Measurements from ENCODE around the gene ZC3H4.
"Not testable (repeated sequence)": the region's sequence is repeated elsewhere in the genome, so short reads cannot be mapped to it uniquely, and the experiment has no call there.

ZC3H4 gene

DNA sequence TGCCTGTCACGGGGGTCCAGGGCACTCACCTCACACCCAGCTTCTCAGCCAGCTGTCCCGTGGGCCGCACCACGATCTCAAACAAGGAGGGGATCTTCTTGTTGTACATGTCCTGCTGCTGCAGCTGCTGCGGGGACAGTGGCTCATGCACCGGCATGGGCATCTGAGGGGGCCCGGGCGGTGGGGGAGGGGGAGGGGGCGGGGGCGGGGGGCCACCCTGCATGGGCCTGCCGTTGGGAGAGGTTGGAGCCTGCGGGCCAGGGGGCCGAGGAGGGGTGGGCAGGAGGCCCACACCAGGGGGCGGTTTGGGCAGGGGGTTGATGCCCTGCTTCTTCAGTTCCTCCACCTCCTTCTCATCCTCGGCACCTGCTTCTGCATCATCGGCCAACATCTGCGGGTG lies 41.3 kb downstream of the ZC3H4 start:
- TF ChIP-seq POLR2A (IDR thresholded peaks at IDR 0.05; ENCODE audit: low read length) (no peak), GATA1 (IDR thresholded peaks at IDR 0.05; ENCODE audit: low read depth, low read length) (no peak)
- DNase-seq: no peak

GRCh38 chr19:47071731-47072130 lies 41.8 kb downstream of the ZC3H4 start:
- no peak for TF ChIP-seq POLR2A (IDR thresholded peaks at IDR 0.05; ENCODE audit: low read length)
- TF ChIP-seq GATA1 (IDR thresholded peaks at IDR 0.05; ENCODE audit: low read depth, low read length): no peak
- DNase-seq: no peak

- no peak for DNase-seq
- TF ChIP-seq POLR2A (IDR thresholded peaks at IDR 0.05; ENCODE audit: low read length): no peak
- TF ChIP-seq GATA1 (IDR thresholded peaks at IDR 0.05; ENCODE audit: low read depth, low read length): no peak
These were observed 42.8 kb downstream of the ZC3H4 start for GRCh38 chr19:47070756-47071155.

DNA sequence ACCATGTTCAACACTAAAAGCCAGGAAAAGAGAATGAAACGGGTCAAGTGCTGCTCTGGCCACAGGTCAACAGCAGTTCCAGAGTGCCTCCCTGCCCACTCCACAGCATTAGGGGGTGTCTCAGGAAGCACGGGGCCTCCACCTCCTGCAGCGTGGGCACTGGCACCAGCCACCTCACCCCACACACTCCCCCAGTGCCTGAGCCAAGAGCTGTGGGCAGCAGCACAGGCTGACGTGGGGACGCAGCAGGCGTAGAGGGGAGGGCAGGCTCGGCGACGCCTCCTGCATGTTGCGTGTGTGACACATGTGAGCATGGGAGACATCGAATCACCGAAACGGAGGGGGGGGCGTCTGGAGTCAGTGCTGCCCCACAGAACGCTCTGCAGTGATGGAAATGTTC lies 43.8 kb downstream of the ZC3H4 start:
- no peak for DNase-seq
- TF ChIP-seq POLR2A (IDR thresholded peaks at IDR 0.05; ENCODE audit: low read length): no peak
- no peak for TF ChIP-seq GATA1 (IDR thresholded peaks at IDR 0.05; ENCODE audit: low read depth, low read length)

- no peak for DNase-seq
- no peak for TF ChIP-seq GATA1 (IDR thresholded peaks at IDR 0.05; ENCODE audit: low read depth, low read length)
- no peak for TF ChIP-seq POLR2A (IDR thresholded peaks at IDR 0.05; ENCODE audit: low read length)
These were observed 44.6 kb downstream of the ZC3H4 start for GRCh38 chr19:47068876-47069406.

DNA sequence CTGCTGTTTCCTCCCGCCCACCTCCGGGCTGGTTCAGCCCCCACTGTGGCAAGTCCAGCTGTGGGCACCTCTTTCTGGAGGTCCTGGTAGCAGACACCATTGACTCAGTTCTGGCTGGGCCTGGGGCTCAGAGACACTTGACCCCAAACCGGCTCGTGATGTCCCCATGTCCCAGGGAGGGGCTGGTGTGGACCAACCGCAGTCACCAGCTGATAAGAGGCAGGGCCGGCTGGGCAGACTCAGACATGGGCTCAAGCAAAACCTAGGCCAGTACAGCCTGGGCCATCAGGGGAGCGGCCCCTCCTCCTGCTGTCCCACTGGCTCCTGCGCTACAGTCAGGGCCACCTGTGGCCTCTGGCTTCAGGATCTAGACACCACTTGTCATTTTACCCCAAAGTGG lies 45.3 kb downstream of the ZC3H4 start:
- DNase-seq: no peak
- TF ChIP-seq POLR2A (IDR thresholded peaks at IDR 0.05; ENCODE audit: low read length) (no peak), GATA1 (IDR thresholded peaks at IDR 0.05; ENCODE audit: low read depth, low read length) (no peak)

- no peak for TF ChIP-seq POLR2A (IDR thresholded peaks at IDR 0.05; ENCODE audit: low read length)
- no peak for TF ChIP-seq GATA1 (IDR thresholded peaks at IDR 0.05; ENCODE audit: low read depth, low read length)
- DNase-seq: no peak
These were observed 46.2 kb downstream of the ZC3H4 start for GRCh38 chr19:47067215-47067847.

GRCh38 chr19:47066376-47067214 lies 47.0 kb downstream of the ZC3H4 start:
- no peak for TF ChIP-seq GATA1 (IDR thresholded peaks at IDR 0.05; ENCODE audit: low read depth, low read length)
- TF ChIP-seq POLR2A (IDR thresholded peaks at IDR 0.05; ENCODE audit: low read length): no peak
- DNase-seq: no peak

DNA sequence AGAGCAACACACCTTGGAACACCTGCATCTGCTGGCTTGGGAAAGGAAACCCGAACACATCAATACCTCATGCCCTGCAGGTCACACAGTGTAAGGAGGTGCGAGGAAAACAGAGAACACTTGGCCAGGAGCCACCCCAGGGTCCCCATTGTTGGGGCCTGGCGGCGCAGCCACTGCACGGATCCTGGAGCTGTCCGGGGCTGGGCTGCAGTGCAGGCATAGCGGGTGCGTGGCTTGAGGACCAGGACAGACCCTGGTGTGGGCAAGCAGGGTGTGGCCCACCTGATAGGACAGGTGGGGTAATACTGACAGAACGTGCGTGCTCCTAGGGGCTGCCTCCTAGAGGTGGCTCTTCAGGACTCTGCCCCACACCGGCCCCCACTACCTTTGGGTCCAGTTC lies 48.3 kb downstream of the ZC3H4 start:
- TF ChIP-seq POLR2A (IDR thresholded peaks at IDR 0.05; ENCODE audit: low read length): no peak
- TF ChIP-seq GATA1 (IDR thresholded peaks at IDR 0.05; ENCODE audit: low read depth, low read length): no peak
- no peak for DNase-seq

DNA sequence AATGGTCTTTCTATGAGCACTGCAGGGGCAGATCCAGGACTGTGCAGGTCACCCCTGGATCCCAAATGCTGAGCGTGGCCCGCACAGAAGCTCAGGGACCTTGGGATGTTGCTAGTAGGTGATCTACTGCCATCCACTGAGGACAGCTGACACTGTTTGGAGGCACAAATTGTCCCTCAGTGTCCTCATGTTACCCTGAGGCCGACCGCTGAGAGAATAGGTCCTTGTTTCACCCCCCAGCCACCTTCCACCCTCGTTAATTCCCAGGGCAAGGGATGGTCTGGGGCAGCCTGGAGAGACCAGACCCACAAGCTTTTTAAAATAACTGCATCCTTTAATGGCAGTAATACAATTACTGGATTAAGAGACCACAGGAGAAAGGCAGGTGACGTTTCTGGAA lies 49.7 kb downstream of the ZC3H4 start:
- TF ChIP-seq GATA1 (IDR thresholded peaks at IDR 0.05; ENCODE audit: low read depth, low read length): no peak
- TF ChIP-seq POLR2A (IDR thresholded peaks at IDR 0.05; ENCODE audit: low read length): no peak
- DNase-seq: no peak

DNA sequence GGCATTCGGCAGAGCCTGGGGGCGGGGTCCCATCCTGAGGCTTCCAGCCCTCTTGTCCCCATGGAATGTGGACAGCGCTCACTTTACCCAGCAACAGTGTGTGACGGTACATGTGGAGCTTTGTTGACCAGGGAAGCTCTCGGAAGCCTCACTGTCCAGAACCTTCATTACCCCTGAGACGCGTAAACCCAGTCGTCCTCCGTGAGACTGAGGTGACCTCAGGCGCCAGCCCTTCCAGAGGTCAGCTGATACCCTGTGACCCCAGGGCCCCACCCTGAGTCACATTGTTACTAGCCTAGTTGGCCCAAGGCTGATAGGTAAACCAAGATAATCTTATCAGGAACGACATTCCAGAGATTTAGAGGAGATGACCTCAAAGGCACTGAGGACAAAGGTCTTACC lies 55.0 kb downstream of the ZC3H4 start:
- no peak for DNase-seq

DNA sequence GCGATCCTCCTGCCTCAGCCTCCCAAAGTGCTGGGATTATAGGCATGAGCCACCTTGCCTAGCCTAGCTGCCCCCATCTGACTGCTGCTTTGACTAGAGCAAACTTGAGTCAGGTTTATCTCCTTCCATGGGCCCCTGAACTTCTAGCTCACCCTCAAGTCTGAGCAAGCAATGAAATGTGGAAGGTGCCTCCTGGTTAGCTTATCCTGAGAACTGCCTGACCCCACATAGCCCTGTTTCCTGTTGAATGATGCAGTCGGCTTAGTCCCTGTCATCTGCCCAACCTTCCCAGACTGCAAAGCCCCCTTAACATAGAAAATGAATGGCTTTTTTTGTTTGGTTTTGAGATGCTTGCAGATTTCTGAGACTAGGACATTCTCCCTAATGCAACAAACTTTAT lies 56.2 kb downstream of the ZC3H4 start:
- TF ChIP-seq GATA1 (IDR thresholded peaks at IDR 0.05; ENCODE audit: low read depth, low read length) (no peak), POLR2A (IDR thresholded peaks at IDR 0.05; ENCODE audit: low read length) (no peak)
- DNase-seq: no peak

More for the DNA sequence above, 55.0 kb downstream of the ZC3H4 start:
- TF ChIP-seq POLR2A (IDR thresholded peaks at IDR 0.05; ENCODE audit: low read length) (no peak), GATA1 (IDR thresholded peaks at IDR 0.05; ENCODE audit: low read depth, low read length) (no peak)

DNA sequence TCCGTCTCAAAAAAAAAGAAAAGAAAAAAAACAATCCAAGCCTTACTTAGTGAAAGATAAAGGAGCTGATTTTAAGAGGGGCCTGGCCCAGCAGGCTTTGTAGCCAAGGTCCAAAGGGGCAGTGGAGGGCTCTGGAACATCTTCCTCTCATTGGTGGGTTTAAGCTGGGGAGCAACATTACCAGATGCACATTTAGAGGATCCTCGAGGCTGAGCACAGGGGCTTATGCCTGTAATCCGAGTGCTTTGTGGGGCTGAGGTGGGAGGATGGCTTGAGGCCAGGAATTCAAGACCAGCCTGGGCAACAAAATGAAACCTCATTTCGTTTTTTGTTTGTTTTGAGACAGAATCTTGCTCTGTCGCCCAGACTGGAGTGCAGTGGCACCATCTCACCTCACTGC lies 57.2 kb downstream of the ZC3H4 start:
- no peak for DNase-seq
- TF ChIP-seq GATA1 (IDR thresholded peaks at IDR 0.05; ENCODE audit: low read depth, low read length): no peak
- no peak for TF ChIP-seq POLR2A (IDR thresholded peaks at IDR 0.05; ENCODE audit: low read length)

DNA sequence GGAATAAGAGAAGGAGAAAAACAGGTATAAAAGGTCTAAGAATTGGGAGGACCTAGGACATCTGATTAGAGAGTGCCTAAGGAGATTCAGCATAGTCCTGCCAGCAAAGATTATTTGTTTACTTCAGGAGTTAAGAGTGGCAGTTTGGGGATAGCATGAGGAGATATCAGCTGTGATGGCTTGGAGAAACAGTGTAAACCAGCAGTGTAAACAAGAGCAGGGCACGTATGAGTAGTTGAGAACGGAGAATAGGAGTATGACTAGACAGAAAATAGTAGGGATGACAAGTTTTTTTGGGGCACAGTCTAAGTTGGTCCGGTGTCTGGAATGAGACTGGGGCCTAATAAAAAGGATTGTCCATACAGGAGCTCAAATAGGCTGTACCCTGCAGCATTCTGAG lies 63.0 kb downstream of the ZC3H4 start:
- DNase-seq: not testable (repeated sequence)

DNA sequence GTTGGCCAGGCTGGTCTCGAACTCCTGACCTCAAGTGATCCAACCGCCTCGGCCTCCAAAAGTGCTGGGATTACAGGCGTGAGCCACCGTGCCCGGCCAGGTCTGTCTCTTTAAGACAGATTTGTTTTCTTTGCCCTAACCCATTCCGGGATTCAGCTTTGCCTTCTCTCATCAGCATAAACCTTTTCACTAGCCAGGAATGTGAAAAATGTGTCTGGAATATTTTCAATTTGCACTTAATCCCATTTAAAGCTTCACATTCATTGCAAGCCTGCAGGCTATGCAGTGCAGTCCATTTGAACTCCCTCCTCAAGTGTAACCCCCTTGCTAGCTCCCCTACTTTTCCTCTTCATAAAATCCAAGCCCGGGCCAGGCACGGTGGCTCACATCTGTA lies 64.3 kb downstream of the ZC3H4 start:
- DNase-seq: no peak
- TF ChIP-seq POLR2A (IDR thresholded peaks at IDR 0.05; ENCODE audit: low read length) (no peak), GATA1 (IDR thresholded peaks at IDR 0.05; ENCODE audit: low read depth, low read length) (no peak)

All from erythroblast (primary cell).